K562 (cell line): Measurements from ENCODE around the gene NYAP2. TPM values are rescaled to one million over a fixed set of nuclear protein-coding genes. Genes with fewer than 3 reads are reported as not detected.

Source experiments
- ATAC-seq: fragments of 200-7000 bp; cut with Tn5 transposase; 3 replicates; pipeline ENCODE4 v1.9.1; 2020; ENCODE audit warnings: moderate library complexity
- BruUV-seq: library from RNA; stranded (reverse); fragments of 400-500 nt; replicated peaks from 2 replicates; lab custom pipeline; 2021; lab: Mats Ljungman, UMichigan
- CTCF ChIA-PET: fragments of 300-600 bp; formaldehyde crosslinking; extraction: SDS; loops from one replicate; lab custom pipeline; 2021; ENCODE audit warnings: low intra/inter-chr PET ratio; lab: Yijun Ruan, JAX
- POLR2A ChIA-PET: fragments of 300-600, 350-650 bp; sonication (Branson Sonifier 250); formaldehyde crosslinking; extraction: SDS; loops from one replicate; lab custom pipeline; 2021; ENCODE audit warnings: antibody characterized with exemption, inconsistent platforms; lab: Yijun Ruan, JAX
- DNase-seq, 4 experiments: peaks; one replicate each; pipeline versions ENCODE4 v3.0.0 to v3.0.0-alpha.2; 2011 to 2018; ENCODE audit warnings: low spot score in 3 of 4, mixed read lengths in 3 of 4; ENCODE audit errors: extremely low read depth in 1 of 4
- FAIRE-seq: peaks from 2 replicates; lab custom pipeline; 2011; peaks lifted over from hg19 to GRCh38; lab: Jason Lieb, UNC
- H2AFZ ChIP-seq: 2 replicates; pipeline ENCODE4 v1.6.0; 2011; ENCODE audit warnings: low read depth, low read length, control low read depth, inconsistent platforms
- H3K27ac ChIP-seq: fragments of 200-600 bp; 3 replicates; pipeline ENCODE4 v1.8.0; 2011; ENCODE audit warnings: low read depth, mild to moderate bottlenecking, control low read depth, inconsistent platforms, low read length, moderate library complexity, mixed read lengths; ENCODE audit errors: extremely low read depth
- H3K27me3 ChIP-seq, 2 experiments: fragments of 300-600 bp in 1 of 2; 2 replicates in 1 of 2; 3 replicates in 1 of 2; pipeline versions ENCODE4 v1.6.0 to v1.8.0; 2011; ENCODE audit warnings: inconsistent platforms in 2 of 2, low read length in 2 of 2, mild to moderate bottlenecking in 1 of 2, mixed read lengths in 1 of 2, moderate library complexity in 1 of 2; ENCODE audit not compliant: control insufficient read depth in 2 of 2, insufficient read depth in 2 of 2
- H3K36me3 ChIP-seq: fragments of 300-600 bp; 3 replicates; pipeline ENCODE4 v1.8.0; 2011; ENCODE audit warnings: mild to moderate bottlenecking, low read length, inconsistent platforms; ENCODE audit not compliant: control insufficient read depth, insufficient read depth
- H3K4me1 ChIP-seq, 2 experiments: fragments of 200-600 bp in 1 of 2; replicated peaks in 1 of 2; 2 replicates in 1 of 2; 3 replicates in 1 of 2; pipeline versions ENCODE4 v1.5.1 to v1.8.0; 2011; ENCODE audit warnings: inconsistent platforms in 2 of 2, low read length in 2 of 2, mild to moderate bottlenecking in 1 of 2, mixed read lengths in 1 of 2, moderate library complexity in 1 of 2; ENCODE audit not compliant: control insufficient read depth in 2 of 2, insufficient read depth in 2 of 2
- H3K4me2 ChIP-seq: 2 replicates; pipeline ENCODE4 v1.6.1; 2011; ENCODE audit warnings: low read length, control low read depth, inconsistent platforms, mixed read lengths; ENCODE audit not compliant: insufficient read depth
- H3K4me3 ChIP-seq: fragments of 200-600 bp; sonication (generic), shearing (Covaris generic); 2 replicates; pipeline ENCODE4 v1.5.1; 2016; ENCODE audit warnings: control low read depth, inconsistent platforms
- H3K79me2 ChIP-seq: fragments of 200-600 bp; 3 replicates; pipeline ENCODE4 v1.8.0; 2011; ENCODE audit warnings: low read length, inconsistent platforms; ENCODE audit not compliant: control insufficient read depth, insufficient read depth
- H3K9ac ChIP-seq, 2 experiments: 2 replicates each; pipeline versions ENCODE4 v1.6.0 to v1.6.1; 2011; ENCODE audit warnings: low read depth in 2 of 2, low read length in 2 of 2, control low read depth in 1 of 2, inconsistent platforms in 1 of 2, mild to moderate bottlenecking in 1 of 2, mixed read lengths in 1 of 2; ENCODE audit not compliant: insufficient read depth in 1 of 2
- H3K9me1 ChIP-seq: one replicate; pipeline ENCODE4 v1.6.0; 2011; ENCODE audit warnings: inconsistent platforms, mild to moderate bottlenecking, low read length, moderate library complexity; ENCODE audit not compliant: control insufficient read depth, insufficient read depth
- H3K9me3 ChIP-seq: replicated peaks from 2 replicates; pipeline ENCODE4 v1.5.1; 2011; ENCODE audit warnings: low read depth, low read length, inconsistent platforms; ENCODE audit not compliant: control insufficient read depth, insufficient read depth
- H4K20me1 ChIP-seq: replicated peaks from 2 replicates; pipeline ENCODE4 v1.6.1; 2011; ENCODE audit warnings: low read length, inconsistent platforms, mixed read lengths; ENCODE audit not compliant: control insufficient read depth, insufficient read depth
- BACH1 ChIP-seq: fragments of 200-800 bp; sonication (Bioruptor generic); IDR thresholded peaks from 2 replicates; pipeline ENCODE4 v1.6.1; 2016; ENCODE audit warnings: missing genetic modification characterization, missing compliant biosample characterization
- ELF1 ChIP-seq: fragments of 200-800 bp; sonication (Bioruptor generic); IDR thresholded peaks from 2 replicates; pipeline ENCODE4 v1.6.1; 2016; ENCODE audit warnings: missing genetic modification characterization, missing compliant biosample characterization
- THRA ChIP-seq: fragments of 450-650 bp; IDR thresholded peaks from 2 replicates; pipeline ENCODE4 v1.6.1; 2017; ENCODE audit warnings: mild to moderate bottlenecking, moderate library complexity
- WGBS: fragments of 100-300 bp; shearing (Covaris generic); methylation state at CpG from one replicate; pipeline ENCODE4 v1.1.6; 2016; ENCODE audit warnings: low coverage, mixed read lengths; ENCODE audit not compliant: insufficient coverage; ENCODE audit errors: missing lambda C conversion rate; 5-methylcytosine and 5-hydroxymethylcytosine counted together
- in situ Hi-C: fragments of 300-500 bp; cut with MboI; formaldehyde crosslinking; loops from 4 replicates; pipeline ENCODE4 v1.15.0; 2018; ENCODE audit warnings: inconsistent platforms, mixed read lengths
- intact Hi-C: fragments of 100-400 bp; cut with micrococcal nuclease; formaldehyde crosslinking; loops from 2 replicates; pipeline ENCODE4 v1.14.2; 2022
- polyA plus RNA-seq, 8 experiments: library from polyadenylated mRNA; depleted of rRNA in 4 of 8; stranded (reverse) in 5 of 8; unstranded in 3 of 8; fragments of >200 nt; fragmentation: Nextera tagmentation in 2 of 8; fragmentation: Illumina TruSeq in 1 of 8; extraction: Ambion mirVana in 2 of 8; extraction: Trizol in 1 of 8; gene quantifications; 2 replicates each; pipeline versions ENCODE4 v1.2.1 to v1.2.3, GENCODE V29; 2011 to 2014; ENCODE audit warnings: inconsistent platforms in 1 of 8, missing spikeins in 1 of 8
- total RNA-seq, 7 experiments: library from RNA; depleted of rRNA in 6 of 7; stranded (reverse); fragments of >200 nt in 6 of 7; fragmentation: Illumina TruSeq in 2 of 7; extraction: Trizol in 2 of 7; gene quantifications; 2 replicates each; pipeline versions ENCODE4 v1.2.1 to v1.2.3, GENCODE V29; 2011 to 2021; ENCODE audit warnings: low replicate concordance in 1 of 7
- TF ChIP-seq, protein P1 (sequence below), 2 experiments: fragments of 450-650 bp in 1 of 2; IDR thresholded peaks; 2 replicates each; pipeline ENCODE4 v1.6.1; 2011 to 2017; ENCODE audit warnings: low read depth in 2 of 2, antibody characterized with exemption in 1 of 2, borderline replicate concordance in 1 of 2, low read length in 1 of 2, mild to moderate bottlenecking in 1 of 2, mixed read lengths in 1 of 2; ENCODE audit not compliant: control insufficient read depth in 1 of 2
- TF ChIP-seq, protein P2 (sequence below), 2 experiments: fragments of 200-800 bp in 1 of 2; sonication (Bioruptor generic) in 1 of 2; sonication (generic) in 1 of 2; formaldehyde crosslinking in 1 of 2; IDR thresholded peaks in 1 of 2; conservative IDR thresholded peaks in 1 of 2; 2 replicates each; pipeline versions ENCODE4 v1.5.0 to v1.6.1; 2016 to 2020; ENCODE audit warnings: missing compliant biosample characterization in 1 of 2, missing genetic modification characterization in 1 of 2, missing genetic modification reagents in 1 of 2

The NYAP2 gene
- total and polyA plus RNA-seq, 9 of the 15 experiments (the other 6 are each of a cell fraction or from before 2014, with no cell fraction given): 0.03 to 0.04 (median 0.04) TPM; not detected in 3

GRCh38 chr2:225486236-225486635 is 86.7 kb downstream of the NYAP2 start (continued):
- TF ChIP-seq, protein P1, sequence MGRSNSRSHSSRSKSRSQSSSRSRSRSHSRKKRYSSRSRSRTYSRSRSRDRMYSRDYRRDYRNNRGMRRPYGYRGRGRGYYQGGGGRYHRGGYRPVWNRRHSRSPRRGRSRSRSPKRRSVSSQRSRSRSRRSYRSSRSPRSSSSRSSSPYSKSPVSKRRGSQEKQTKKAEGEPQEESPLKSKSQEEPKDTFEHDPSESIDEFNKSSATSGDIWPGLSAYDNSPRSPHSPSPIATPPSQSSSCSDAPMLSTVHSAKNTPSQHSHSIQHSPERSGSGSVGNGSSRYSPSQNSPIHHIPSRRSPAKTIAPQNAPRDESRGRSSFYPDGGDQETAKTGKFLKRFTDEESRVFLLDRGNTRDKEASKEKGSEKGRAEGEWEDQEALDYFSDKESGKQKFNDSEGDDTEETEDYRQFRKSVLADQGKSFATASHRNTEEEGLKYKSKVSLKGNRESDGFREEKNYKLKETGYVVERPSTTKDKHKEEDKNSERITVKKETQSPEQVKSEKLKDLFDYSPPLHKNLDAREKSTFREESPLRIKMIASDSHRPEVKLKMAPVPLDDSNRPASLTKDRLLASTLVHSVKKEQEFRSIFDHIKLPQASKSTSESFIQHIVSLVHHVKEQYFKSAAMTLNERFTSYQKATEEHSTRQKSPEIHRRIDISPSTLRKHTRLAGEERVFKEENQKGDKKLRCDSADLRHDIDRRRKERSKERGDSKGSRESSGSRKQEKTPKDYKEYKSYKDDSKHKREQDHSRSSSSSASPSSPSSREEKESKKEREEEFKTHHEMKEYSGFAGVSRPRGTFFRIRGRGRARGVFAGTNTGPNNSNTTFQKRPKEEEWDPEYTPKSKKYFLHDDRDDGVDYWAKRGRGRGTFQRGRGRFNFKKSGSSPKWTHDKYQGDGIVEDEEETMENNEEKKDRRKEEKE (IDR thresholded peaks at IDR 0.05; ENCODE audit: borderline replicate concordance in 1 of 2, control insufficient read depth in 1 of 2, low read depth in 2 of 2, low read length in 1 of 2): no peak
- TF ChIP-seq ELF1 (tag): no peak
- TF ChIP-seq THRA: no peak

GRCh38 chr2:225487878-225488416 is 88.4 kb downstream of the NYAP2 start:
- Histone ChIP-seq H3K36me3 (no peaks in the 10 kb centered on the region), H4K20me1 (no peaks in the 10 kb centered on the region), H3K9ac (no peak overlapping the region), H3K9me1 (no peaks in the 10 kb centered on the region), H3K4me1 (no peaks in the 10 kb centered on the region), H3K27ac (no peak overlapping the region), H3K79me2 (no peaks in the 10 kb centered on the region), H3K27me3 (no peaks in the 10 kb centered on the region), H3K4me2 (no peak overlapping the region), H2AFZ (no peak overlapping the region), H3K4me3 (no peak overlapping the region), H3K9me3 (no peaks in the 10 kb centered on the region)
- TF ChIP-seq BACH1 (tag): no peak
- TF ChIP-seq, protein P2, sequence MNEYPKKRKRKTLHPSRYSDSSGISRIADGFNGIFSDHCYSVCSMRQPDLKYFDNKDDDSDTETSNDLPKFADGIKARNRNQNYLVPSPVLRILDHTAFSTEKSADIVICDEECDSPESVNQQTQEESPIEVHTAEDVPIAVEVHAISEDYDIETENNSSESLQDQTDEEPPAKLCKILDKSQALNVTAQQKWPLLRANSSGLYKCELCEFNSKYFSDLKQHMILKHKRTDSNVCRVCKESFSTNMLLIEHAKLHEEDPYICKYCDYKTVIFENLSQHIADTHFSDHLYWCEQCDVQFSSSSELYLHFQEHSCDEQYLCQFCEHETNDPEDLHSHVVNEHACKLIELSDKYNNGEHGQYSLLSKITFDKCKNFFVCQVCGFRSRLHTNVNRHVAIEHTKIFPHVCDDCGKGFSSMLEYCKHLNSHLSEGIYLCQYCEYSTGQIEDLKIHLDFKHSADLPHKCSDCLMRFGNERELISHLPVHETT (CRISPR knock-in tag; conservative IDR thresholded peaks at IDR 0.05 in 1 of 2, IDR thresholded peaks at IDR 0.05 in 1 of 2): no peak
- FAIRE-seq: no peak
- in situ Hi-C loops (no loop called here), intact Hi-C loops (no loop called here)
- WGBS: 6% methylated on average over 2 of the region's 2 CpGs
- CTCF ChIA-PET: no interaction called here
- BruUV-seq: no TSS peak
- POLR2A ChIA-PET: no interaction called here
- ATAC-seq: no peak
- no peak for DNase-seq
